Measurements from ENCODE around the gene TCF25.

The TCF25 gene

DNA sequence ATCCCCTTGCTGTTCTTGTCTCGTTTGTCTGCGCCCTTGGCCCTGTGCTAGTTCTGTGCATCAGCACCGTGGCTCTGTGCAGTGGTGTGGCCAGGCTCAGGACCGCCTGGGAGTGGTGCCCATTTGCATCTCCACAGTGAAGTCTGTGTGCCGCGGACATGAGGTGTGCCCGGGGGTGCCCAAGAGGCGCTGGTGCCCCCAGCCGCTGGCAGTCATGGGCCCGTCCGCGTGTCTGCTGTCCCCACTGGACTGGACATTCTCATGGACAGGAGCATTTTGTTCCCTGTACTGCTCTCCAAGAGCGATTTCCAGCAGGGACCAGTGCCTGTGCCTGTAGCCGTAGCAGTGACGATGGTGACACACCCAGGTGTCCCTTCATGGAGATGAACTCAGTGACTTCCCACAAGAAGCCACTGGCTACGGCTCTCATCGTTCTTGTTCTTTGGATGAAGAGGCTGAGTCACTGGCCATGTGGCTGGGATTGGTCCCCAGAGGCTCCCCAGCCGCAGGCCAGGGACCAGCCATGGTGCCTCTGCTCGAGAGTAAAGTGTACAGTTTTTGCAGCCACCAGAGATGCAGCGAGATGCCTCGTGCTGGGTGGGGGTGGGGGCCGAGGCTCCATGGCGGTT is 32.2 kb downstream of the TCF25 start:
- no peak for TF ChIP-seq ZFX (IDR thresholded peaks at IDR 0.05)
- TF ChIP-seq, protein P1, sequence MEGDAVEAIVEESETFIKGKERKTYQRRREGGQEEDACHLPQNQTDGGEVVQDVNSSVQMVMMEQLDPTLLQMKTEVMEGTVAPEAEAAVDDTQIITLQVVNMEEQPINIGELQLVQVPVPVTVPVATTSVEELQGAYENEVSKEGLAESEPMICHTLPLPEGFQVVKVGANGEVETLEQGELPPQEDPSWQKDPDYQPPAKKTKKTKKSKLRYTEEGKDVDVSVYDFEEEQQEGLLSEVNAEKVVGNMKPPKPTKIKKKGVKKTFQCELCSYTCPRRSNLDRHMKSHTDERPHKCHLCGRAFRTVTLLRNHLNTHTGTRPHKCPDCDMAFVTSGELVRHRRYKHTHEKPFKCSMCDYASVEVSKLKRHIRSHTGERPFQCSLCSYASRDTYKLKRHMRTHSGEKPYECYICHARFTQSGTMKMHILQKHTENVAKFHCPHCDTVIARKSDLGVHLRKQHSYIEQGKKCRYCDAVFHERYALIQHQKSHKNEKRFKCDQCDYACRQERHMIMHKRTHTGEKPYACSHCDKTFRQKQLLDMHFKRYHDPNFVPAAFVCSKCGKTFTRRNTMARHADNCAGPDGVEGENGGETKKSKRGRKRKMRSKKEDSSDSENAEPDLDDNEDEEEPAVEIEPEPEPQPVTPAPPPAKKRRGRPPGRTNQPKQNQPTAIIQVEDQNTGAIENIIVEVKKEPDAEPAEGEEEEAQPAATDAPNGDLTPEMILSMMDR (conservative IDR thresholded peaks at IDR 0.05), result no peak

DNA sequence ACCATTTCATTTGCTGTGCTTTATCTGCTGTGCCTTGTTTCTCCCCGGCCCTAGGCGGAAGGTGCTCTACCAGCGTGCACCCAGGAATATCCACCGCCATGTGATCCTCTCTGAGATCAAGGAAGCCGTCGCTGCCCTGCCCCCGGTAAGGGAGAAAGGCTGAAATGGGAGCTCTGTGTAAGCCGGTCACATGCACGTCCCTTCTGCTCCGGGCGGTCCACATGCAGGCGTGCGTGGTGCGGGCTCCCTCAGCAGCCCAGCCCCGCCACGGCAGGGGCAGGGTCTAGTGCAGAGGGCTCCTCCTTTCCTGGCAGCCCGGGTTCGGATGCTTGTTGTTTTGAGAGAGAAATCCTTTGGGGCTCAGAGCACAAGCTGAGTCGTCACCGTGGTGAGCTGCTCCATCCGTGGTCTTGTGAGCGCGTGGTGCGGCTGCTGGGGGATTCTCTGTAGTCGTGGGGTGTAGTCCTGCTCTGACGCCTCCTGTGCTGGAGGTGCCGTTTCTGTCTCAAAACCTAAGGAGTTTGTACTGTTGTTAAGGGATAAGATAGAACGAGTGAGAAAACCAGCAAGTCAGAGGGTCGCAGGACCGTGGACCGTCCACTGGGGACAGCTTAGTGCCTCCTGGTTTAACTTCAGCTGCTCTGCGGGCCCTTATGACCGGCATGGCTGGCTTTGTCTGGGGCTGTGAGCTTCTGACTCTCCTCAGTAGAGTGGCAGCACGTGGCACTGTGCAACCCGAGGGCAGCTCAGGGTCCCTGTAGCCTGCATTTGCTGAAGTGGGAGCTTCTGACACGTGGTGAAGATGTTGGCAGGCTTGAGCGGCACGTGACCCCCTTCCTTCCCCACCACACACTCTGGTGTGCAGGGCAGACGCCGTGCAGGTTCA is 33.0 kb downstream of the TCF25 start:
- H3K27ac ChIP-seq, result no peak overlapping the region
- TF ChIP-seq, protein P1 (conservative IDR thresholded peaks at IDR 0.05), result no peak
- no peak for TF ChIP-seq ZFX (IDR thresholded peaks at IDR 0.05)

More for the DNA sequence above, 32.2 kb downstream of the TCF25 start:
- no peak overlapping the region for H3K27ac ChIP-seq

DNA sequence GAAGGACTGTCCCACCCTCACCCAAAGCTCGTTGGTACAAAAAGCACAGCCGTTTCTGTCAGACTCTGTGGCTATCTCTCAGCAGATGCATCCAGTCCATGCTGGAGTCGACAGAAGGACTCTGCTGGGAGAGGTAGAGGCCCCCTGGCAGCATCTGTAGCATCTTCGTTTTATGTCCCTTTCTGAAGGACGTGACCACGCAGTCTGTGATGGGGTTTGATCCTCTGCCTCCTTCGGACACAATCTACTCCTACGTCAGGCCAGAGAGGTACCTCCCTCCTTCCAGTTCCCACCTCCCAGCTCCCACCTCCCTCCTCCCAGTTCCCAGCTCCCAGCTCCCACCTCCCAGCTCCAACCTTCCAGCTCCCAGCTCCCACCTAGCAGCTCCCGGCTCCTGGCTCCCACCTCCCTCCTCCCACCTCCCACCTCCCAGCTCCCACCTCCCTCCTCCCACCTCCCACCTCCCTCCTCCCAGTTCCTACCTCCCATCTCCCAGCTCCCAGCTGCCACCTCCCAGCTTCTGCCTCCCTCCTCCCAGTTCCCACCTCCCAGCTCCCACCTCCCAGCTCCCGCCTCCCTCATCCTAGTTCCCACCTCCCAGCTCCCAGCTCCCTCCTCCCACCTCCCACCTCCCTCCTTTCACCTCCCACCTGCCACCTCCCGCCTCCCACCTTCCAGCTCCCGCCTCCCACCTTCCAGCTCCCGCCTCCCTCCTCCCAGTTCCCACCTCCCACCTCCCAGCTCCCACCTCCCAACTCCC is 33.8 kb downstream of the TCF25 start:
- TF ChIP-seq, protein P1 (conservative IDR thresholded peaks at IDR 0.05), result no peak
- no peak for TF ChIP-seq ZFX (IDR thresholded peaks at IDR 0.05)
- no peak overlapping the region for H3K27ac ChIP-seq

DNA sequence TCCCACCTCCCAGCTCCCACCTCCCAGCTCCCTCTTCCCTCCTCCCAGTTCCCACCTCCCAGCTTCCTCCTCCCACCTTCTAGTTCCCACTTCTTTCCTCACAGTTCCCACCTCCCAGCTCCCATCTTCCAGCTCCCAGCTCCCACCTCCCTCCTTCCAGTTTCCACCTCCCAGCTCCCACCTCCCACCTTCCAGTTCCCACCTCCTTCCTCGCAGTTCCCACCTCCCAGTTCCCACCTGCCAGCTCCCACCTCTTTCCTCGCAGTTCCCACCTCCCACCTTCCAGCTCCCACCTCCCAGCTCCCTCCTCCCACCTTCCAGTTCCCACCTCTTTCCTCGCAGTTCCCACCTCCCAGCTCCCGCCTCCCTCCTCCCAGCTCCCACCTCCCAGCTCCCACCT is 34.8 kb downstream of the TCF25 start:
- no peak for TF ChIP-seq ZFX (IDR thresholded peaks at IDR 0.05)
- TF ChIP-seq, protein P1 (conservative IDR thresholded peaks at IDR 0.05), result no peak
- no peak overlapping the region for H3K27ac ChIP-seq

DNA sequence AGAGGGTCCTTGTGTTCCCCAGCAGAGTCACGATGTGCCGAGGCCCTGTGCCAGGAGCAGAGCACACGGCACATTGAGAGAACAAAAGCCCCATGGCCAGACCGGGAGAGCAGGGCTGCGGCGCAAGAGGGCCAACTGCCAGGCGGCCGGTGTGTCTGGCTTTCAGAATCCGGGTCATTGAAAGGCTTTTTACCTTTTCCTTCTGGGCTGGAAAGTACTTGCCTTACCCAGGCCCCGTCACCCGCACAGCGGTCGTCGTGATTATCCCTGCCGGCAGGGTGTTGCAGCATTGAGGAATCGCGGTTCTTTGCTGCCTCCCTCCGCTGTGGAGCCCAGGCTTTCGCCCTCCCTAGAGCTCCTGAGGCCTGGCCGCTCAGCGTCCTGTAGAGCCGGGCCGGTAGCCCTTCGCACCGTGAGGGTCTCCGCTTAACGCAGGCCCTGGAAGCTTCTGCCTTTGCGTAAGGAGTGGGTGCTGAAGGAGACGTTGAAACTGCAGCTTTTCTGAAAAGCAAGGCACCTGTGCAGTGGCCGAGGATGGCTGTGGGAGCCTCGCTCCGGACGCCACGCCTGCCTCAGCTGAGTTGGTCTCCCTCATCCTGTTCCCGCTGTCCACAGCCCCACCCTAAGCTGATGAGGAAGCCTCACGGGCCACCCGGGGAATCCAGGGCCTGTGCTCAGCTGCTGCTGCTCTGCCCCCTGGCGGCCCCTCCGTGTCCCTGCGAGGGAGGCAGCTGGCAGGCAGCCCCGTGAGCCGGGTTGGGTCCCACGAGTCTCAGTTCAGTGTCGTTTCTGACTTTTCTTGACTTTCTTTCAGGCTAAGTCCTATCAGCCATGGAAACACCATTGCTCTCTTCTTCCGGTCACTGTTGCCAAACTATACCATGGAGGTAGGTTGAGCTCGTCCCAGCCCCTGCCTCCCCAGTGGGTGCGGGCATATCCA is 36.7 kb downstream of the TCF25 start:
- H3K27ac ChIP-seq, result peak overlapping the region; percentile 57
- TF ChIP-seq, protein P1 (conservative IDR thresholded peaks at IDR 0.05), result peak; percentile 93
- TF ChIP-seq ZFX (IDR thresholded peaks at IDR 0.05), result no peak

DNA sequence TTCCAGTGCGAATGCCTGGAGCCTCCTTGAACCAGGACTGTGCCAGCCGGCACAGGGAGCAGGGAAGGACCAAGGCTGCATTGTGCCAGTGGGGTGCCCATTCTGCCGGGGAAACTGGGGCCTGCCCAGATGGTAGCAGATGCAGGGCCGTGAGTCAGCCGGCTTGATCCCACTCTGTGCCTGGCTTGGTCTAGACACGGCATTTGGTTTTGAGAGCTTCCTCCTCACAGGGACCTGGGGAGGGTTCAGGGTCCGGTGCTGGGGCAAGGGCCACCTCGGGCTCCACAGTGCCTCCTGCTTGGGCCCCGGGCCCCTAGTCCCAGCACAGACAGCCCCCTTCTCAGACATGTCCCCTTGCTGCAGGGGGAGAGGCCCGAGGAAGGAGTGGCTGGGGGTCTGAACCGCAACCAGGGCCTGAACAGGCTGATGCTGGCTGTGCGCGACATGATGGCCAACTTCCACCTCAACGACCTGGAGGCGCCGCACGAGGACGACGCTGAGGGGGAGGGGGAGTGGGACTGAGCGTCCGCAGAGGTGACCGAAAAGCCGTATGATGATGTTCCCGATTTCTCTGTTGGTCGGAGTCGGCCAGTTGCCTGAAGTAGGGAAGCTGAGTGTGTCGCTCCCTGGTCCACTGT is 37.4 kb downstream of the TCF25 start:
- H3K27ac ChIP-seq, result peak overlapping the region; percentile 57; the same call in 1 of the 2 replicates
- TF ChIP-seq, protein P1 (conservative IDR thresholded peaks at IDR 0.05), result 0 out of 2 replicates have a peak, but pooled peaks have one; percentile 37
- no peak for TF ChIP-seq ZFX (IDR thresholded peaks at IDR 0.05)

Data from C4-2B (cell line).